ENCODE measurements around the gene PIP5KL1.

DNA sequence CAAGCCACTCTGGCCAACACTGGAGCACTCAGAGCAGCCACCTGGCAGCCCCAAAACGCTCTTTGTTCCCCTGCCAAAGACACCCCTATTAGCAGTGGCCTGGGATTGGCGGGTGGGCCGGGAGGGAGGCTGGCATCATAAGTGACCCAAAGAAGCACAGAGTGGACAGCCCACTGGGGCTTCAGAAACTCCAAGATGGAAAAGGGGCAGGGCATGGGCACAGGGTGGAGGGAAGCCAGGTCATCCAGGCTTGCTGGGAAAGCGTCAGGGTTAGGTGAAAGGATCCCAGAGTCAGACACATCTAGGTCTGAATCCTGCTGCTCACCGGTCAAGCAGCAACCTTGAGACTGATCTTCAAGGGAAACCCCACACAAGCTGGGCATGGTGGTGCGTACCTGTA is 35.4 kb upstream of the PIP5KL1 start:
- TF ChIP-seq CTCF (IDR thresholded peaks at IDR 0.05; ENCODE audit: low read length) (no peak), EZH2 (IDR thresholded peaks at IDR 0.05; ENCODE audit: borderline replicate concordance, low read length) (no peak)
